HCT116 (cell line): ENCODE results near the gene SARM1. TPM values are rescaled to one million over a fixed set of nuclear protein-coding genes. Genes with fewer than 3 reads are reported as not detected.

ENCODE experiments used
- ATAC-seq: fragments of 200-7000 bp; cut with Tn5 transposase; 2 replicates; pipeline ENCODE4 v1.9.1; 2020; ENCODE audit warnings: mild to moderate bottlenecking, moderate library complexity
- BruUV-seq: library from RNA; stranded (reverse); fragments of 400-500 nt; replicated peaks from 2 replicates; lab custom pipeline; 2021; lab: Mats Ljungman, UMichigan
- CTCF ChIA-PET: fragments of 300-600 bp; sonication (Branson Sonifier 250); formaldehyde crosslinking; loops from one replicate; lab custom pipeline; 2021; ENCODE audit warnings: antibody characterized with exemption; lab: Charles Lee
- POLR2A ChIA-PET: fragments of 300-600, 350-600 bp; sonication (Branson Sonifier 250); formaldehyde crosslinking; loops from one replicate; lab custom pipeline; 2021; ENCODE audit warnings: antibody characterized with exemption; lab: Charles Lee
- RAD21 ChIA-PET, 2 experiments: fragments of 300-600 bp; sonication (Branson Sonifier 250); formaldehyde crosslinking; loops; one replicate each; lab custom pipeline; 2023; ENCODE audit warnings: low total read pairs in 2 of 2; ENCODE audit not compliant: uncharacterized antibody in 2 of 2, unreplicated experiment in 2 of 2, low non-redundant PET in 1 of 2; lab: Charles Lee
- DNase-seq: peaks from one replicate; pipeline ENCODE4 v3.0.0-alpha.2; 2010; ENCODE audit warnings: low read depth, low spot score
- H2AFZ ChIP-seq: fragments of 200-600 bp; shearing (Covaris generic), sonication (generic); 2 replicates; pipeline ENCODE4 v1.6.1; 2017; ENCODE audit warnings: low read depth, mixed run types, mixed read lengths, antibody characterized with exemption, low read length; ENCODE audit not compliant: poor library complexity, severe bottlenecking
- H3K27ac ChIP-seq: 2 replicates; pipeline ENCODE4 v1.5.1; 2012; ENCODE audit warnings: low read depth, low read length
- H3K27me3 ChIP-seq: fragments of 200-600 bp; sonication (generic); 2 replicates; pipeline ENCODE4 v1.6.1; 2016; ENCODE audit warnings: mixed run types, low read length, mixed read lengths; ENCODE audit not compliant: insufficient read depth
- H3K36me3 ChIP-seq, 2 experiments: fragments of 200-500 bp in 1 of 2; fragments of 200-600 bp in 1 of 2; sonication (Bioruptor generic) in 1 of 2; sonication (generic) in 1 of 2; 2 replicates each; pipeline versions ENCODE4 v1.5.1 to v1.6.1; 2014 to 2016; ENCODE audit warnings: low read length in 2 of 2, inconsistent platforms in 1 of 2, mixed read lengths in 1 of 2, mixed run types in 1 of 2; ENCODE audit not compliant: insufficient read depth in 2 of 2, control insufficient read depth in 1 of 2
- H3K4me1 ChIP-seq, 2 experiments: fragments of 200-600 bp in 1 of 2; sonication (generic) in 1 of 2; 2 replicates each; pipeline versions ENCODE4 v1.5.1 to v1.6.1; 2012 to 2017; ENCODE audit warnings: low read length in 2 of 2, inconsistent platforms in 1 of 2, mild to moderate bottlenecking in 1 of 2, mixed read lengths in 1 of 2, mixed run types in 1 of 2, moderate library complexity in 1 of 2; ENCODE audit not compliant: insufficient read depth in 2 of 2, control insufficient read depth in 1 of 2
- H3K4me2 ChIP-seq: fragments of 200-600 bp; sonication (generic); 2 replicates; pipeline ENCODE4 v1.6.1; 2017; ENCODE audit warnings: mixed run types, low read length, mixed read lengths
- H3K4me3 ChIP-seq, 2 experiments: fragments of 200-600 bp in 1 of 2; sonication (generic) in 1 of 2; replicated peaks in 1 of 2; 2 replicates each; pipeline ENCODE4 v1.5.1; 2011 to 2016; ENCODE audit warnings: low read length in 2 of 2, control low read depth in 1 of 2, low read depth in 1 of 2, mild to moderate bottlenecking in 1 of 2, mixed read lengths in 1 of 2, mixed run types in 1 of 2
- H3K79me2 ChIP-seq: fragments of 200-600 bp; sonication (generic); 2 replicates; pipeline ENCODE4 v1.6.1; 2017; ENCODE audit warnings: mild to moderate bottlenecking, mixed run types, low read length, moderate library complexity, mixed read lengths; ENCODE audit not compliant: insufficient read depth
- H3K9ac ChIP-seq: fragments of 200-600 bp; sonication (generic); 2 replicates; pipeline ENCODE4 v1.6.1; 2016; ENCODE audit warnings: low read length, mixed read lengths
- H3K9me2 ChIP-seq: fragments of 200-600 bp; sonication (generic), shearing (Covaris generic); 2 replicates; pipeline ENCODE4 v1.6.1; 2017; ENCODE audit warnings: mixed run types, mild to moderate bottlenecking, moderate library complexity; ENCODE audit not compliant: insufficient read depth
- H3K9me3 ChIP-seq, 2 experiments: fragments of 200-500 bp in 1 of 2; fragments of 200-600 bp in 1 of 2; sonication (Bioruptor generic) in 1 of 2; sonication (generic) in 1 of 2; 2 replicates each; pipeline ENCODE4 v1.6.1; 2014 to 2017; ENCODE audit warnings: low read length in 2 of 2, mixed read lengths in 2 of 2, inconsistent platforms in 1 of 2, low read depth in 1 of 2, mild to moderate bottlenecking in 1 of 2, mixed run types in 1 of 2, moderate library complexity in 1 of 2; ENCODE audit not compliant: control insufficient read depth in 1 of 2, insufficient read depth in 1 of 2
- H4K20me1 ChIP-seq: fragments of 200-600 bp; sonication (generic), shearing (Covaris generic); 2 replicates; pipeline ENCODE4 v1.6.1; 2017; ENCODE audit warnings: mixed run types, mild to moderate bottlenecking, moderate library complexity; ENCODE audit not compliant: insufficient read depth
- CBX3 ChIP-seq: IDR thresholded peaks from 2 replicates; pipeline ENCODE4 v1.6.1; 2012; ENCODE audit warnings: low read depth
- EGR1 ChIP-seq: IDR thresholded peaks from 2 replicates; pipeline ENCODE4 v1.6.1; 2012; ENCODE audit warnings: low read depth
- ELF1 ChIP-seq: IDR thresholded peaks from 2 replicates; pipeline ENCODE4 v1.6.1; 2012; ENCODE audit warnings: low read depth, borderline replicate concordance
- EZH2 ChIP-seq: fragments of 200-600 bp; sonication (generic); IDR thresholded peaks from 2 replicates; pipeline ENCODE4 v1.6.1; 2017; ENCODE audit warnings: antibody characterized with exemption, mixed run types
- FOSL1 ChIP-seq: IDR thresholded peaks from 2 replicates; pipeline ENCODE4 v1.6.1; 2012; ENCODE audit warnings: low read depth
- POLR2A ChIP-seq: IDR thresholded peaks from 2 replicates; pipeline ENCODE4 v1.7.0; 2011; ENCODE audit warnings: borderline replicate concordance; ENCODE audit not compliant: insufficient read depth, insufficient read length; ENCODE audit errors: extremely low read depth
- POLR2AphosphoS5 ChIP-seq: IDR thresholded peaks from 2 replicates; pipeline ENCODE4 v1.6.1; 2011; ENCODE audit warnings: mild to moderate bottlenecking, low read depth, low read length, moderate library complexity
- RAD21 ChIP-seq: IDR thresholded peaks from 2 replicates; pipeline ENCODE4 v1.6.1; 2012; ENCODE audit warnings: low read depth, mild to moderate bottlenecking
- SRF ChIP-seq: IDR thresholded peaks from 2 replicates; pipeline ENCODE4 v1.6.1; 2012; ENCODE audit warnings: low read depth
- TCF7L2 ChIP-seq: IDR thresholded peaks from 2 replicates; pipeline ENCODE4 v1.7.0; 2011; ENCODE audit warnings: borderline replicate concordance, inconsistent platforms; ENCODE audit not compliant: insufficient read depth, insufficient read length; ENCODE audit errors: extremely low read depth
- YY1 ChIP-seq: IDR thresholded peaks from 2 replicates; pipeline ENCODE4 v1.6.1; 2011; ENCODE audit warnings: low read length, low read depth, moderate library complexity, mild to moderate bottlenecking; ENCODE audit not compliant: insufficient replicate concordance; ENCODE audit errors: extremely low read depth
- ZFX ChIP-seq: fragments of 450-650 bp; IDR thresholded peaks from 2 replicates; pipeline ENCODE4 v1.6.1; 2017
- ZNF274 ChIP-seq: fragments of 200-500 bp; sonication (Bioruptor generic); IDR thresholded peaks from 2 replicates; pipeline ENCODE4 v1.6.1; 2014; ENCODE audit warnings: mild to moderate bottlenecking, low read depth, low read length, inconsistent platforms
- intact Hi-C: fragments of 100-400 bp; cut with micrococcal nuclease; formaldehyde crosslinking; loops from 2 replicates; pipeline ENCODE4 v1.10.0; 2022
- total RNA-seq: library from RNA; stranded (reverse); gene quantifications from one replicate; pipeline ENCODE4 v1.2.1, GENCODE V29; 2021; ENCODE audit not compliant: unreplicated experiment
- TF ChIP-seq, protein P1 (sequence below): IDR thresholded peaks from 2 replicates; pipeline ENCODE4 v1.6.1; 2011; ENCODE audit warnings: mild to moderate bottlenecking, low read length, moderate library complexity; ENCODE audit not compliant: insufficient replicate concordance; ENCODE audit errors: extremely low read depth

The SARM1 gene
- total RNA-seq, 1 experiment from 2014 or later: 1.3 TPM

DNA sequence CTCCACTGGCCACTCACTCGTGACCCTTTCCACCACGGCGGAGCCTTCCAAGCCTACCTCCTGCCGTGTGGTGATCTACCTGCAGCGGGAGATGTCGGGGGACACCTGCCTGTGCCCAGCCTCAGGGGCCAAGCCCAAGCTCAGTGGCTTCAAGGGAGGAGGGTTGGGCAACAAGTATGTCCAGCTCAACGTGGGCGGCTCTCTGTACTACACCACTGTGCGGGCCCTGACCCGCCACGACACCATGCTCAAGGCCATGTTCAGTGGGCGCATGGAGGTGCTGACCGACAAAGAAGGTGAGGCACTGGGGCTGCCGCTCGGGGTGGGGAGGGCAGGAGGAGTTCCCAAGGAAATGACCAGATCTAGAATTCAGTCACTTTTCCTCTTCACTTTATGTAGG is 32.1 kb upstream of the SARM1 start:
- Histone ChIP-seq H3K9me3 (no peaks in the 10 kb centered on the region), H3K79me2 (peaks cover 32% of the 10 kb centered on the region), H4K20me1 (no peaks in the 10 kb centered on the region), H3K4me2 (no peak overlapping the region), H3K4me3 (no peak overlapping the region), H3K9me2 (no peaks in the 10 kb centered on the region), H3K4me1 (peaks cover 12 to 32% of the 10 kb centered on the region in 2 experiments), H3K27ac (no peak overlapping the region), H3K27me3 (no peaks in the 10 kb centered on the region), H3K9ac (no peak overlapping the region), H3K36me3 (peaks cover 17 to 23% of the 10 kb centered on the region in 2 experiments; a peak in 3 of 4 replicates), H2AFZ (no peak overlapping the region)
- intact Hi-C loops: loop anchor here (5.0 kb wide), 1 partner anchor 107 kb away; no protein-coding TSS in a partner anchor
- no TSS peak for BruUV-seq
- DNase-seq (no peak), ATAC-seq (no peak)
- ChIA-PET CTCF (no interaction called here), POLR2A (no interaction called here), RAD21 (no interaction called here)
- no peak for TF ChIP-seq SRF
- no peak for TF ChIP-seq CBX3
- no peak for TF ChIP-seq EZH2
- no peak for TF ChIP-seq ELF1
- TF ChIP-seq POLR2A: no peak
- TF ChIP-seq TCF7L2: no peak
- TF ChIP-seq, protein P1, sequence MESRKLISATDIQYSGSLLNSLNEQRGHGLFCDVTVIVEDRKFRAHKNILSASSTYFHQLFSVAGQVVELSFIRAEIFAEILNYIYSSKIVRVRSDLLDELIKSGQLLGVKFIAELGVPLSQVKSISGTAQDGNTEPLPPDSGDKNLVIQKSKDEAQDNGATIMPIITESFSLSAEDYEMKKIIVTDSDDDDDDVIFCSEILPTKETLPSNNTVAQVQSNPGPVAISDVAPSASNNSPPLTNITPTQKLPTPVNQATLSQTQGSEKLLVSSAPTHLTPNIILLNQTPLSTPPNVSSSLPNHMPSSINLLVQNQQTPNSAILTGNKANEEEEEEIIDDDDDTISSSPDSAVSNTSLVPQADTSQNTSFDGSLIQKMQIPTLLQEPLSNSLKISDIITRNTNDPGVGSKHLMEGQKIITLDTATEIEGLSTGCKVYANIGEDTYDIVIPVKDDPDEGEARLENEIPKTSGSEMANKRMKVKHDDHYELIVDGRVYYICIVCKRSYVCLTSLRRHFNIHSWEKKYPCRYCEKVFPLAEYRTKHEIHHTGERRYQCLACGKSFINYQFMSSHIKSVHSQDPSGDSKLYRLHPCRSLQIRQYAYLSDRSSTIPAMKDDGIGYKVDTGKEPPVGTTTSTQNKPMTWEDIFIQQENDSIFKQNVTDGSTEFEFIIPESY: no peak
- TF ChIP-seq YY1: no peak
- no peak for TF ChIP-seq ZFX
- no peak for TF ChIP-seq EGR1
- TF ChIP-seq RAD21: no peak
- no peak for TF ChIP-seq POLR2AphosphoS5
- no peak for TF ChIP-seq FOSL1
- no peak for TF ChIP-seq ZNF274
